ENCODE data around the gene PRR23E. TPM values are rescaled to one million over a fixed set of nuclear protein-coding genes. Genes with fewer than 3 reads are reported as not detected.

PRR23E gene
- total RNA-seq, 1 donor from 2014 or later: not detected

DNA sequence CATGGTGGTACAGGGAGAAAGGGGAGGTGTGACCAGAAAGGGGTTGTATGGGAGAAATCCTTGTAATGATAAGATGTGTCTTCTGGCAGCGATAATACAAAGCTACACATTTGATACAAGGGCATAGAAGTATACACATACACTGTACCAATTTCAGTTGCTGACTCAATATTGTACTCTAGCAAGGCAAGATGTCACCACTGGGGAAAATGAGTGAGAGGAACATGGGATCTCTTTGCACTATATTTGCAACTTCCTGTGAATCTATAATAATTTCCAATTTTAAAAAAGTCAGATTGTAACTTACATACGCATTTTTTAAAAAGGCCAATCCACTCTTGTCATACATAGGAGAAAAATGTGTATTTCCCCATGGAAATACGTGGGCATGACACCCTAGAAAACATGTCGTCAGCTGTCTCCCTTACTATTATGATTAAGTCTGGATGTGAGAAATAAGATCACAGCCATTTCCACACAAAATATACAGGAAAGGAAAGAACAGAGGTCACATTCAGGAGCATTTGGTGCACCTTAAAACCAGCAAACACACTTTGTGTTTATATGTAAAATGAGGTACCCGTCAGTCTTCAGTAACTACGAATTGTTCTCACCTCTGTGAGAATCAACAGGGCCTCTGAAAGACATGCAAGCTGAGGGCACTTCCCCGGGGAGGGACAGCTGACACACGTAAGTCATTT lies 22.9 kb downstream of the PRR23E start:
- no peak for TF ChIP-seq CTCF (IDR thresholded peaks at IDR 0.05)
- no peaks in the 10 kb centered on the region for H3K9me3 Mint-ChIP-seq (ENCODE audit: unreplicated experiment)
- H3K4me3 Mint-ChIP-seq (ENCODE audit: unreplicated experiment): no peak overlapping the region
- peaks cover 15% of the 10 kb centered on the region for H3K27me3 Mint-ChIP-seq (ENCODE audit: unreplicated experiment)
- H3K4me1 Mint-ChIP-seq (ENCODE audit: unreplicated experiment): no peaks in the 10 kb centered on the region
- no peak overlapping the region for H3K27ac Mint-ChIP-seq (ENCODE audit: unreplicated experiment)
- no peaks in the 10 kb centered on the region for H3K36me3 Mint-ChIP-seq (ENCODE audit: unreplicated experiment)
- DNase-seq (ENCODE audit: extremely low spot score, unreplicated experiment): no peak

DNA sequence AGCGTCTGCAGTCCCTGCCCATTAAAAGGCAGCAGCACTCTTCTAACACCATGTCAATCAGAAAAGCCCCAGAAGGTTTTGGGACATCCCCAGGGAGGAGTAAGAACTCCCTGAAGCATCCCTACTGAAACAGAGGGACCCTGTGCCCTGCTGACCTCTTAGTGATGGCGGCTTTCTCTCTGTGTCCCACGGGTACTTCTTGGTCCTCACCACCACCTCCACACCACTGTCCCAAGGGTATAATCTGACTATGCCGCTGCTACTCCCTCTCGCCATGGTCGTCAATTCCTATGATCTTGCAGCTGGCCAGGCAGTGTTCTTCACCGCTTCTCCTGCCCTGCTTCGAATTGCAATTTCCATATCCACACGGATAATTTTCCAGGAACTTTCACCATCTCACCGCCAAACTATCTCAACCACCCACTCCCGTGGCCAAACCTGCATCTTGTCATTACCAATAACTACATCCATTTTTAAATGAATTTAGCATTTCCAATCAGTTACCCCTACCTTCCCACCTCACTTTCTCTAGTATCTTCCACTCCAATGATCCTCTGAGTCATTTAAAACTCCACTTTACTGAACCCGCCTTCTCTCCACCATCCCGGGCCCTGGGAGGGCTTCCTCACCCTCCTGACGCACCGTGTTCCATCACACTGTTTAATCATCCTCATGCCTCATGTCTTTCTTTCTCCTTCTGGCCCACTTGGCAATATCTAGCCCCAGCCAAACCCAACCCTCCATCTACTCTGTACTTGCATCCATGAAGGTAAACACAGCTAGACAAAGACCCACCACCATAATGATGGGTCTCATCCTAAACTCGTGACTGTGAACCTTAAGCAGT lies 23.7 kb downstream of the PRR23E start:
- H3K27me3 Mint-ChIP-seq (ENCODE audit: unreplicated experiment): peaks cover 15% of the 10 kb centered on the region

DNA sequence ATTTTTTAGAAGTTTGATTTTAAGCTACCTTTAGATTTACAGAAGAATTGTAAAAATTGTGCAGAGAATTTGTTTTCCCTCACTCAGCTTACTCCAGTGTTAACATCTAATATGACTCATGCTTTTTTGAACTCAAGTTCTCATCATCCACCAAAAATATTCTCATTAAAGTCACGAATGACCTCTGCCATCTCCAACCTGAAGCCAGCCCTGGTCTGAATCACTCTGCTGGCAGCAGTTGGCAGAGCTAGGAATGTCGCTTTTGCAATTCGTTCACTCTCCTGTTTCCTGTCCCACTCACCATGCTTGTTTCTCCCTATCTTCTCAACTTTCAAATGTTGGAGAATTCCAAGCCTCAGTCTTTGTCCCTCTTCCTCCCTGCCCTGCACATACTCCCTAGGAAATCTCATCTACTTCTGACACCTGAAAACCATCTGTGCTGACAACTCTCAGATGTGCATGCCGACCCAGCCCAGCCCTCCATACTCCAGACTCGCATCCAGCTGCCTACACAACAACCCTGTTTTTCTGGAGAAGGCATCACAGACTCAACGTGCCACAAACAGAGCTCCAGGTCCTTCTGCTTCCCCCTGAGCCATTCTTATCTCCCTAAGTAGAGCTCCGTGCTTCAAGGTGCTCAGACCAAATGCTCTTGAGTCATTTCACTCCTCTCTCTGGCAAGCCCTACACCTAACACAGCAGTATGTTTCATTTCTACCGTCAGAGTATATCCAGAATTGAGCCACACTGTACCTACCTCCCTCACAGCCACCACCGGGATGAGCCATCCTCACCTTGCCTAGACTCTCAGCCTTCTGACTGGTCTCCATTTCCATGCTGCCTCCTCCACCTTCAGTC lies 24.9 kb downstream of the PRR23E start:
- H3K4me1 Mint-ChIP-seq (ENCODE audit: unreplicated experiment): no peaks in the 10 kb centered on the region
- no peaks in the 10 kb centered on the region for H3K9me3 Mint-ChIP-seq (ENCODE audit: unreplicated experiment)
- peak; percentile 46 for DNase-seq (ENCODE audit: extremely low spot score, unreplicated experiment)
- no peak overlapping the region for H3K4me3 Mint-ChIP-seq (ENCODE audit: unreplicated experiment)
- no peak overlapping the region for H3K27ac Mint-ChIP-seq (ENCODE audit: unreplicated experiment)
- no peak for TF ChIP-seq CTCF (IDR thresholded peaks at IDR 0.05)
- H3K27me3 Mint-ChIP-seq (ENCODE audit: unreplicated experiment): peaks cover 12% of the 10 kb centered on the region
- no peaks in the 10 kb centered on the region for H3K36me3 Mint-ChIP-seq (ENCODE audit: unreplicated experiment)

More for the DNA sequence above, 23.7 kb downstream of the PRR23E start:
- Mint-ChIP-seq H3K4me1 (ENCODE audit: unreplicated experiment) (no peaks in the 10 kb centered on the region), H3K4me3 (ENCODE audit: unreplicated experiment) (no peak overlapping the region), H3K9me3 (ENCODE audit: unreplicated experiment) (no peaks in the 10 kb centered on the region), H3K36me3 (ENCODE audit: unreplicated experiment) (no peaks in the 10 kb centered on the region), H3K27ac (ENCODE audit: unreplicated experiment) (no peak overlapping the region)
- DNase-seq (ENCODE audit: extremely low spot score, unreplicated experiment): peak; percentile 25
- no peak for TF ChIP-seq CTCF (IDR thresholded peaks at IDR 0.05)

DNA sequence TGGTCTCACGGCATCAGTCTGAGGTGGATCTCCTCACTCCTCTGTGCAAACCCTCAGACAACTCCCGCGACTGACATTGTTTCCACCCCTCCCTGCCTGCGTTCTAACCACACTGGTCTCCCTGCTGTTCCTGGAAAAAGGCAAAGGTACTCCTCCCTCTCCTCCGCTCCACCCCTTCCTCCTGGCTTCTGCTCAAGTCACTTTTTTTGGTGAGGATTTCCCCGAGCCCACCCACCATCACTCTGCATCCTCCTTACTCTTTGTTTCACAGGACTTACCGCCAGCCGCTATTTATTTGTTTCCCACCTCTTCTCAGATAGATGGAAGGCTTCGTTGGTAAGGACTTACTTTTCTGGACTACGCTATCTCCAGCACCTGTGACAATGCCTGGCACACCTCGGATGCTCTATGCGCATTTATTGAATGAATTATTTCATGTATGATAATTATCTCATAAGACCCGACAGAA lies 25.6 kb downstream of the PRR23E start:
- Mint-ChIP-seq H3K4me3 (ENCODE audit: unreplicated experiment) (no peak overlapping the region), H3K27me3 (ENCODE audit: unreplicated experiment) (peaks cover 12% of the 10 kb centered on the region), H3K4me1 (ENCODE audit: unreplicated experiment) (no peaks in the 10 kb centered on the region), H3K27ac (ENCODE audit: unreplicated experiment) (no peak overlapping the region), H3K9me3 (ENCODE audit: unreplicated experiment) (no peaks in the 10 kb centered on the region), H3K36me3 (ENCODE audit: unreplicated experiment) (no peaks in the 10 kb centered on the region)
- no peak for TF ChIP-seq CTCF (IDR thresholded peaks at IDR 0.05)
- DNase-seq (ENCODE audit: extremely low spot score, unreplicated experiment): peak; percentile 53

Data from osteocyte (in vitro differentiated cells).